Sigmoid colon (tissue), 4 donors: Measurements from ENCODE around the gene NDUFS1.

Source experiments
- EP300 ChIP-seq, 4 donors: sonication (generic); formaldehyde crosslinking; IDR thresholded peaks; one replicate each; pipeline ENCODE4 v1.6.1; 2017; ENCODE audit warnings: antibody characterized with exemption in 4 of 4
- POLR2A ChIP-seq, 2 donors: fragments of 450-650 bp; IDR thresholded peaks; one replicate each; pipeline ENCODE4 v1.6.1; 2016; ENCODE audit warnings: antibody characterized with exemption in 2 of 2, mild to moderate bottlenecking in 2 of 2, moderate library complexity in 2 of 2
- POLR2AphosphoS5 ChIP-seq, 4 donors: sonication (generic); formaldehyde crosslinking; IDR thresholded peaks; one replicate each; pipeline ENCODE4 v1.6.1; 2017; ENCODE audit warnings: antibody characterized with exemption in 4 of 4
- TF ChIP-seq, protein P1 (sequence below), 4 experiments: fragments of 450-650 bp in 3 of 4; fragments of 200-600 bp in 1 of 4; IDR thresholded peaks; one replicate each; pipeline ENCODE4 v1.5.1; 2016 to 2019; ENCODE audit warnings: antibody characterized with exemption in 4 of 4, mild to moderate bottlenecking in 3 of 4, moderate library complexity in 2 of 4

DNA sequence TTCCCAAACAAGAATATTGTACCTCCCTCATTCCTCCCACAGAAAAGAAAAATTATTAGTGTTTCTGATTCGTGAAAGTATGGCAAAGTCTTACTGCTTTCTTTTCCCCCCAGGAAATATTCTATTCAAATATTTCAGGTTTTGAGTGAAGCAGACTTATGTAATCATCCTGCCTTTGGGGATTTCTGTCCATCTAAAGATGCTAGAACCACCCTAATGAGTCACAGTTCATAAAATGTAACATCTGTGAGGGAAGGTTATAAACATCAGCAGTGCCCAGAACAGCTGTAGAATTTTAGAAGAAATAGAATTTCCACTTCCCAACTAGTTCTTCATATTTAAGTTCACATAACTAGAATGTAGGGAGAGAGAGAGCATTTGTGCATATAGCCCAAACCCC, 39.4 kb upstream of the NDUFS1 start:
- TF ChIP-seq POLR2AphosphoS5 (IDR thresholded peaks at IDR 0.05) (no peak), POLR2A (IDR thresholded peaks at IDR 0.05) (no peak), EP300 (IDR thresholded peaks at IDR 0.05) (no peak)
- TF ChIP-seq, protein P1, sequence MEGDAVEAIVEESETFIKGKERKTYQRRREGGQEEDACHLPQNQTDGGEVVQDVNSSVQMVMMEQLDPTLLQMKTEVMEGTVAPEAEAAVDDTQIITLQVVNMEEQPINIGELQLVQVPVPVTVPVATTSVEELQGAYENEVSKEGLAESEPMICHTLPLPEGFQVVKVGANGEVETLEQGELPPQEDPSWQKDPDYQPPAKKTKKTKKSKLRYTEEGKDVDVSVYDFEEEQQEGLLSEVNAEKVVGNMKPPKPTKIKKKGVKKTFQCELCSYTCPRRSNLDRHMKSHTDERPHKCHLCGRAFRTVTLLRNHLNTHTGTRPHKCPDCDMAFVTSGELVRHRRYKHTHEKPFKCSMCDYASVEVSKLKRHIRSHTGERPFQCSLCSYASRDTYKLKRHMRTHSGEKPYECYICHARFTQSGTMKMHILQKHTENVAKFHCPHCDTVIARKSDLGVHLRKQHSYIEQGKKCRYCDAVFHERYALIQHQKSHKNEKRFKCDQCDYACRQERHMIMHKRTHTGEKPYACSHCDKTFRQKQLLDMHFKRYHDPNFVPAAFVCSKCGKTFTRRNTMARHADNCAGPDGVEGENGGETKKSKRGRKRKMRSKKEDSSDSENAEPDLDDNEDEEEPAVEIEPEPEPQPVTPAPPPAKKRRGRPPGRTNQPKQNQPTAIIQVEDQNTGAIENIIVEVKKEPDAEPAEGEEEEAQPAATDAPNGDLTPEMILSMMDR (IDR thresholded peaks at IDR 0.05) = no peak
